SK-N-SH treated with all-trans-retinoic acid at 6 μM for 48 hours (cell line): Measurements from ENCODE around the gene DERL3.

ENCODE experiments used
- ATAC-seq: fragments of 200-7000 bp; cut with Tn5 transposase; 3 replicates; pipeline ENCODE4 v1.9.1; 2020; ENCODE audit warnings: mild to moderate bottlenecking, moderate library complexity
- ARNTL ChIP-seq: fragments of 450-650 bp; formaldehyde crosslinking; IDR thresholded peaks from 2 replicates; pipeline ENCODE4 v1.5.0; 2020; ENCODE audit warnings: low read depth, mild to moderate bottlenecking, moderate library complexity, borderline replicate concordance
- CREB5 ChIP-seq: fragments of 250-450 bp; sonication (Bioruptor Pico); IDR thresholded peaks from 2 replicates; pipeline ENCODE4 v1.5.1; 2020; ENCODE audit warnings: low read depth, mild to moderate bottlenecking, moderate library complexity
- CSDC2 ChIP-seq: fragments of 250-450 bp; sonication (Bioruptor Pico); IDR thresholded peaks from 2 replicates; pipeline ENCODE4 v1.5.0; 2020; ENCODE audit warnings: mild to moderate bottlenecking, moderate library complexity
- CSRNP3 ChIP-seq: fragments of 250-450 bp; sonication (Bioruptor Pico); IDR thresholded peaks from 2 replicates; pipeline ENCODE4 v1.5.1; 2021; ENCODE audit warnings: mild to moderate bottlenecking, moderate library complexity
- ESRRG ChIP-seq: fragments of 250-450 bp; sonication (Bioruptor Pico); IDR thresholded peaks from 2 replicates; pipeline ENCODE4 v1.6.1; 2021; ENCODE audit warnings: mild to moderate bottlenecking
- GLIS3 ChIP-seq: fragments of 250-450 bp; sonication (Bioruptor Pico); IDR thresholded peaks from 2 replicates; pipeline ENCODE4 v1.5.0; 2020; ENCODE audit warnings: mild to moderate bottlenecking, moderate library complexity
- ISL1 ChIP-seq: fragments of 250-450 bp; sonication (Bioruptor Pico); IDR thresholded peaks from 2 replicates; pipeline ENCODE4 v2.1.2; 2022; ENCODE audit warnings: mild to moderate bottlenecking, moderate library complexity
- OSR1 ChIP-seq: fragments of 250-450 bp; sonication (Bioruptor Pico); IDR thresholded peaks from 2 replicates; pipeline ENCODE4 v1.8.0; 2022; ENCODE audit warnings: moderate library complexity, mild to moderate bottlenecking, inconsistent platforms
- PATZ1 ChIP-seq: fragments of 250-450 bp; sonication (Bioruptor Pico); IDR thresholded peaks from 2 replicates; pipeline ENCODE4 v1.8.0; 2020; ENCODE audit warnings: mild to moderate bottlenecking, moderate library complexity, borderline replicate concordance
- RARB ChIP-seq: fragments of 250-450 bp; sonication (Bioruptor Pico); IDR thresholded peaks from 2 replicates; pipeline ENCODE4 v1.8.0; 2021; ENCODE audit warnings: mild to moderate bottlenecking, moderate library complexity
- SNAI2 ChIP-seq: fragments of 250-450 bp; sonication (Bioruptor Pico); IDR thresholded peaks from 2 replicates; pipeline ENCODE4 v1.5.0; 2020; ENCODE audit warnings: mild to moderate bottlenecking, moderate library complexity
- TCF4 ChIP-seq: fragments of 250-450 bp; sonication (Bioruptor Pico); IDR thresholded peaks from 2 replicates; pipeline ENCODE4 v1.8.0; 2021; ENCODE audit warnings: mild to moderate bottlenecking, moderate library complexity, borderline replicate concordance
- TOX ChIP-seq: fragments of 250-450 bp; sonication (Bioruptor Pico); IDR thresholded peaks from 2 replicates; pipeline ENCODE4 v1.8.0; 2021; ENCODE audit warnings: mild to moderate bottlenecking, moderate library complexity, borderline replicate concordance
- ZC3H10 ChIP-seq: fragments of 250-450 bp; sonication (Bioruptor Pico); IDR thresholded peaks from 2 replicates; pipeline ENCODE4 v1.5.1; 2021; ENCODE audit warnings: mild to moderate bottlenecking, moderate library complexity
- ZFP3 ChIP-seq: fragments of 250-450 bp; sonication (Bioruptor Pico); IDR thresholded peaks from 2 replicates; pipeline ENCODE4 v1.5.0; 2020; ENCODE audit warnings: mild to moderate bottlenecking, moderate library complexity
- ZNF565 ChIP-seq: fragments of 450-650 bp; formaldehyde crosslinking; conservative IDR thresholded peaks from 2 replicates; pipeline ENCODE4 v1.5.0; 2020; ENCODE audit warnings: low read depth, mild to moderate bottlenecking, moderate library complexity
- ZNF70 ChIP-seq: fragments of 450-650 bp; formaldehyde crosslinking; IDR thresholded peaks from 2 replicates; pipeline ENCODE4 v1.5.0; 2020; ENCODE audit warnings: mild to moderate bottlenecking, moderate library complexity
- ZNF8 ChIP-seq: fragments of 450-650 bp; formaldehyde crosslinking; IDR thresholded peaks from 2 replicates; pipeline ENCODE4 v1.5.0; 2020; ENCODE audit warnings: mild to moderate bottlenecking, moderate library complexity
- TF ChIP-seq, protein P1 (sequence below): fragments of 250-450 bp; sonication (Bioruptor Pico); IDR thresholded peaks from 2 replicates; pipeline ENCODE4 v1.5.0; 2020; ENCODE audit warnings: mild to moderate bottlenecking, moderate library complexity

Gene DERL3

DNA sequence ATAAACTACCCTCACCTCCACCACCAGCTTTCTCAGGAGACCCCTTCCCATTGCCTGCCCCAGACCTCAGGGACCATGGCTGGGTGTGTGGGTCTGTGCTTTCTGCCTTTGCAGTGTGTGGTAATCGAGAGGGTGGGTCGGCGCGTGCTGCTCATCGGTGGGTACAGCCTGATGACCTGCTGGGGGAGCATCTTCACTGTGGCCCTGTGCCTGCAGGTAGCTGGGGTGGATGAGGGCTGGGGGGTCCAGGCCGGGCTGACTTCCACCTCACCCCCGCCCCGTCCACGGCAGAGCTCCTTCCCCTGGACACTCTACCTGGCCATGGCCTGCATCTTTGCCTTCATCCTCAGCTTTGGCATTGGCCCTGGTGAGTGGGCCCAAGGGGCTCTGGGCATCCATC lies 44.9 kb upstream of the DERL3 start:
- no peak for TF ChIP-seq ZNF8 (CRISPR knock-in tag)
- TF ChIP-seq, protein P1, sequence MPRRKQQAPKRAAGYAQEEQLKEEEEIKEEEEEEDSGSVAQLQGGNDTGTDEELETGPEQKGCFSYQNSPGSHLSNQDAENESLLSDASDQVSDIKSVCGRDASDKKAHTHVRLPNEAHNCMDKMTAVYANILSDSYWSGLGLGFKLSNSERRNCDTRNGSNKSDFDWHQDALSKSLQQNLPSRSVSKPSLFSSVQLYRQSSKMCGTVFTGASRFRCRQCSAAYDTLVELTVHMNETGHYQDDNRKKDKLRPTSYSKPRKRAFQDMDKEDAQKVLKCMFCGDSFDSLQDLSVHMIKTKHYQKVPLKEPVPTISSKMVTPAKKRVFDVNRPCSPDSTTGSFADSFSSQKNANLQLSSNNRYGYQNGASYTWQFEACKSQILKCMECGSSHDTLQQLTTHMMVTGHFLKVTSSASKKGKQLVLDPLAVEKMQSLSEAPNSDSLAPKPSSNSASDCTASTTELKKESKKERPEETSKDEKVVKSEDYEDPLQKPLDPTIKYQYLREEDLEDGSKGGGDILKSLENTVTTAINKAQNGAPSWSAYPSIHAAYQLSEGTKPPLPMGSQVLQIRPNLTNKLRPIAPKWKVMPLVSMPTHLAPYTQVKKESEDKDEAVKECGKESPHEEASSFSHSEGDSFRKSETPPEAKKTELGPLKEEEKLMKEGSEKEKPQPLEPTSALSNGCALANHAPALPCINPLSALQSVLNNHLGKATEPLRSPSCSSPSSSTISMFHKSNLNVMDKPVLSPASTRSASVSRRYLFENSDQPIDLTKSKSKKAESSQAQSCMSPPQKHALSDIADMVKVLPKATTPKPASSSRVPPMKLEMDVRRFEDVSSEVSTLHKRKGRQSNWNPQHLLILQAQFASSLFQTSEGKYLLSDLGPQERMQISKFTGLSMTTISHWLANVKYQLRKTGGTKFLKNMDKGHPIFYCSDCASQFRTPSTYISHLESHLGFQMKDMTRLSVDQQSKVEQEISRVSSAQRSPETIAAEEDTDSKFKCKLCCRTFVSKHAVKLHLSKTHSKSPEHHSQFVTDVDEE (CRISPR knock-in tag), result no peak
- no peak for TF ChIP-seq ZC3H10
- TF ChIP-seq OSR1 (CRISPR knock-in tag), result no peak
- no peak for TF ChIP-seq ZNF565
- TF ChIP-seq TOX, result no peak
- no peak for TF ChIP-seq ZFP3 (CRISPR knock-in tag)
- TF ChIP-seq CSDC2, result no peak
- no peak for TF ChIP-seq CSRNP3
- no peak for TF ChIP-seq SNAI2 (CRISPR knock-in tag)
- no peak for TF ChIP-seq ARNTL
- no peak for TF ChIP-seq CREB5

DNA sequence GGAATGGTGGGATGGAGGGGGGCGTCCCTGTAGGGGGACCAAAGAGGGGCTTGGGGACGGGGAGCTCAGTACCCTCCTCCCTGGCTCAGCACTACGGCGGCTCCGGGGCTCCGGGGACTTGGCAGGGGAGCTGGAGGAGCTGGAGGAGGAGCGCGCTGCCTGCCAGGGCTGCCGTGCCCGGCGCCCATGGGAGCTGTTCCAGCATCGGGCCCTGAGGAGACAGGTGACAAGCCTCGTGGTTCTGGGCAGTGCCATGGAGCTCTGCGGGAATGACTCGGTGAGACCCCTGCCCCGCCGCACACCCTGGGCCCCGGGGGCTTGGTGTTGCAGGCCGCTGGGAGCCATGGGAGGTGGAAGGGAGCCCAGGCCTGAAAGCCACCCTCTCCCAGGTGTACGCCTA lies 43.6 kb upstream of the DERL3 start:
- no peak for TF ChIP-seq ZNF565
- no peak for TF ChIP-seq ISL1 (CRISPR knock-in tag)
- TF ChIP-seq PATZ1 (CRISPR knock-in tag), result no peak
- no peak for TF ChIP-seq CREB5
- TF ChIP-seq ZNF8 (CRISPR knock-in tag), result no peak
- ATAC-seq, result no peak

More for the DNA sequence above, 44.9 kb upstream of the DERL3 start:
- no peak for ATAC-seq

GRCh38 chr22:23878219-23878618 lies 39.4 kb upstream of the DERL3 start:
- ATAC-seq, result no peak
- TF ChIP-seq ARNTL, result no peak
- TF ChIP-seq RARB, result no peak

DNA sequence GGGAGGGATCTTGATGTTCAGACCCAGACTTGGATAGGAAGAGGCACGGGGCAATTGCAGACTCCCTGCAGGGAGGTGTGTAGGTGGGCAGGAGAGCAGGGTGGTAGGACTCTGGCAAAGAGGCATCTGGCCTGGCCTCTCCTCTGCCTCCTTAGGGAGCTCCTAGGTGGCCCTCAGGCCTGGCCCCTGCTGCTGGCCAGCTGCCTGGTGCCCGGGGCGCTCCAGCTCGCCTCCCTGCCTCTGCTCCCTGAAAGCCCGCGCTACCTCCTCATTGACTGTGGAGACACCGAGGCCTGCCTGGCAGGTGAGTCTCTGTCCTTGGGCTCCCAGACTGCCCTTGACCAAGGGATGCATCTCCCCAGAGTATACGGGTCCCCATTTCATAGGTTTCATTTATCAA lies 38.8 kb upstream of the DERL3 start:
- TF ChIP-seq TCF4 (CRISPR knock-in tag), result no peak
- no peak for TF ChIP-seq ZFP3 (CRISPR knock-in tag)
- no peak for TF ChIP-seq CREB5
- no peak for TF ChIP-seq ESRRG (CRISPR knock-in tag)
- no peak for TF ChIP-seq ISL1 (CRISPR knock-in tag)
- no peak for TF ChIP-seq ZNF8 (CRISPR knock-in tag)
- no peak for TF ChIP-seq ZNF70
- TF ChIP-seq GLIS3, result no peak
- TF ChIP-seq TOX, result no peak
- no peak for TF ChIP-seq RARB
- TF ChIP-seq ZNF565, result no peak
- TF ChIP-seq CSDC2, result no peak
- ATAC-seq, result no peak
